ENCODE results near the gene HOXA6.

Gene HOXA6

DNA sequence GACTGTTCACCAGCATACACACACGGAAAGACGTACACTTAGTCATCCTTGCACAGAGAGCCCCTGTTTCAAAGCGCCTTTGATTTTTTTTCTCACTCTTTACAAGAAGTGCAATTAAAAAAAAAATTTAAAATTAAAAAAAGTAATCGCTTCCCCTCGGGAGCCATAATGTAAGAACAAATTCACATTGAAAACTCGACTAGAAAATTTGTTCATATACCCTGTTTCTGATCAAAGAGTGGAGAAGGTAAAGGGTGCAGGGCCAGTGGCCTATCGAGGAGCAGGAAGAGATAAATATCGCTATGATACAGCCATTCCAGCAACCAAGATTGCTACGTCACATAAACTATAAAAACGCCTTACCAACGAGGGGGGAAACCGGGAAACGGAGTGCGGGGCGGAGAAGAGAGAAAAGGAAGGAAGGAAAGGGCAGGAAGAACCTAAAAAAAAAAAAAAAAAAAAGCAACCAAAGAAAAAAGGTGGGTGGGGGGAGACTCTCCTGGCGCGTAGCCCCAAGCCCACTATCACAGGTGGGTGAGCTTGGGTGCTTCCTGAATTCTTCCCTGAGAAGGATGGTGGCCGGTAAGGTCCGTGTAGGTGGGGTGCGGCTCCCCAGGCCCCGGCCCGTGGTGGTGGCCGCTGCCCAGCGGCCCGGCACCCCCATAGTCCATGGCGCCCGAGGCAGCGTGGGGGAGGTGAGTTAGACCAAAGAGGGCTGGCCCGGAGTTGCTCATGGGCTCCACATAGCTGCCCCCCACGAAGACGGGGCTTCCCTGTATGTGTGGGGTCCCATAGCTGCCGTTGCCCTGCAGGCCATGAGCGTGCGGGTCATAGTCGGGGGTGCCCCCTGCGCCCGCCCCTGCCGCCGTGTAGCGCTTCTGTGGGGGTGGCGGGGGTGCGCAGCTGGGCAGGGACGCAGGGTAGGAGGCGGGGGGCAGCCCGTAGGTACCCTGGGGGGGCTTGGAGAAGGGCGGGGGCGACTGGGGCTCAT lies 39.9 kb downstream of the HOXA6 start:
- no peak for DNase-seq

DNA sequence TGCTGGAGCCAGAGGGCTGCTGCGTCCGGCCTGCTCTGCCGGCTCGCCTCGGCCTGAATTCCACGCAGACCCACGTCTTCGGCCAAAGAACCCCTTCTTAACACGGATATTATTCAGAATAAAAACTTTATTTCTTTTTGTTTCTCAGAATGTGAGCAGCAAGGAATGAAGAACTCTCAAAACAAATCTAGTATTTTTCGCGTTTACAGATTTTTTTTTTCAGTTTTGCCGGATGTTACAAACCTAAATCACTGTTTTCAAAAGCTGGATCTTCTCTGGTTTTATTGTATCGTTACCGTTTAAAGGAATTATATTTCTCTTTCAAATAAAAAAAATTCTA lies 40.7 kb downstream of the HOXA6 start:
- DNase-seq: no peak

DNA sequence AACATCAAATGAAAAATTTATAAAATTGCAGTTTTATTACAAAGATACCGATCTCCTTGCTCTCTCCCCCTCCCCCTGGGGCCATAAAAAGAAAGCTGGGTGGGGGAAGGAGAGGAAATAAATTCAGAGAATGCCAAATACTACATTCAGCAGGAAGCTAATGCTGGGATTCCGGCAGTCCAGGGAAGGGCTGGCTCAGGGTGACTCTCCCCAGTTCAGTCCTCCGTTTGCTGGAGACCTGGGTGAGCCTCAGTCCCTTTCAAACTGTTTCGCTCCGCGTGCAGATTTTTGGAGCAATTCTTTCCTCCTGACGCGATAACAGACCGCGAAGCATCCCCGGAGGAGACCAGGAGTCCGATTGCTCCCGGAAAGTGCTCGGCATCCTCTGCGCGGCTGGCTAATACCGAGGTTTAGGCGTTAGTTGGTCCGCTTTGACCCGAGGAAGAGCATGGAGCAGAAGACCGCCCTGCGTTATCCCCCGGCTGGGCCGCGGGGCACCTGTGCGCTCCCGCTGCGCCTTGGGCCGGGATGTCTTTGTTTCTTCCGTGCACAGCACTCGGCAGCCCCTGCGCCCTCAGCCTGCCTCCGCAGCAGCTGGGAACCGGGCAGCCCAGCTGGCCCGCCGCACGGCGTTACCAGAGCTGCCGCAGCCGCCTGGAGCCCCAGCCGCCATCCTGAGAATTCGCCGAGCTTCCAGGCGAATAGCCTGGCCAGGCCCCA lies 41.2 kb downstream of the HOXA6 start:
- no peak for DNase-seq

DNA sequence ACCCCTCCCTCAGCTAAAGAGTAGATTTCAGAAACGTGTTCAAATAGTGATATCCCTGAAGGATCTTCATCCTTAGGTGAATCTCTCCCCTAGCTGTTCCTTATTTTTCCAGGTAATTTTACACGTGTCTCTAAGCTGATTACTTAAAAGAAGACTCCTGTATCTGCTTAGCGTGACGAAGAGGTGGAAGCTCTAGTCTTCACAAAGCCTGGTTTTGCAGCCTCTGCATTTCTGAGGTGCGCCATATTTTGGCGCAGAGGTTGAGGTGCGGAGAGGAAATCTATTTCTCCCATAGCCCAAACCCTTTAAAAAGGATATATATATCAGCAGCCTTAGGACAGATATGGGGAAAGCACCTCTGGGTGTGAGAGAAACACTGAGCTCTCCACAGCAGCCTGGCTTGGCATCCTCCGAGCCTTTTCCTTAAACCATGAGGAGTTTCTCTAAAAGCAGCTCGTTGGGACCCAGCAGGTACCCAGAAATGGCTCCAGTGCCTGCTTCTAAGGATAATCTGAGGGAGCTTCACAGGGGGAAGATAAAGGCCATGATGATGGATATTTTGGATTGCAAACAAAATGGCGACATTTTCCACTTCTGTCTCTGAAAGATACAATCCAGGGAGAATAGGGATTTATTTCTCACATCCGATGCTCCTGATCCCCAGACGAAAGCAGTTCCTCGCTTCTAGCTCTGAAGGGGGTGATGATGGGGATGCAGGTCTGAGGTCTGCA lies 42.1 kb downstream of the HOXA6 start:
- no peak for DNase-seq

DNA sequence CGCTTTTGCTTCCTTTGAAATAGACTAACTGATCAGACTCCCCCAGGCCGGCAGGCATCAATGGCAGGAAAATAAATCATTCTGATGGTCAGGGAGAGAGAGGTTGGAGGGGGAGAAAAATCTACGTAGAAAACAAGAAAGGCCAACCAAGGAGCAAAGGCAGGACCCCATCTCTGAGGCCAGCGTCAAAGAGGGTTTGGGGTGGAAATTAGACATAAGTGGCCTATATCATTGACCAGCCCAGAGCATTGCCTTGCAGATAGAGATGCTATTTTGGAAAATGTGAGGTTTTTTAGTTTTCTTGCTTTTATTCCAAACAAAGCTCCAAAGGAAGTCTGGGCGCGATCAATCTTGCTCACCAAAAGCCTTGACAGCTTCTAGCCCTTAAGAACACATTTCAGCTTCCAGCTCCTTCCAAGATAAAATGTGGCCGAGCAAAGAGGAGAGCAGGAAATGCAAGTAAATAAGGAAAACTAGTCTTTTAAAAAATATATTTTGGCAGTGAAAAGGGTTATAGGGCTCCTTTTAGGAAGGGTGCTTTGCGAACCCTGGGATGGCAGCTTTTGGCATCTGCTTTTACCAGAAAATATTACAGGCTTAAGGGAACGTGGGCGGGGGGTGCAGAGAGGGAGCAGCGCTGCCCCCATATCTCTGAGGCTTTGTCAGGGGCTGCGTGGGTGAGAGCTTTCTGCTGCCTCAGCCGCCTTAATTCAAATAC lies 43.1 kb downstream of the HOXA6 start:
- DNase-seq: no peak

DNA sequence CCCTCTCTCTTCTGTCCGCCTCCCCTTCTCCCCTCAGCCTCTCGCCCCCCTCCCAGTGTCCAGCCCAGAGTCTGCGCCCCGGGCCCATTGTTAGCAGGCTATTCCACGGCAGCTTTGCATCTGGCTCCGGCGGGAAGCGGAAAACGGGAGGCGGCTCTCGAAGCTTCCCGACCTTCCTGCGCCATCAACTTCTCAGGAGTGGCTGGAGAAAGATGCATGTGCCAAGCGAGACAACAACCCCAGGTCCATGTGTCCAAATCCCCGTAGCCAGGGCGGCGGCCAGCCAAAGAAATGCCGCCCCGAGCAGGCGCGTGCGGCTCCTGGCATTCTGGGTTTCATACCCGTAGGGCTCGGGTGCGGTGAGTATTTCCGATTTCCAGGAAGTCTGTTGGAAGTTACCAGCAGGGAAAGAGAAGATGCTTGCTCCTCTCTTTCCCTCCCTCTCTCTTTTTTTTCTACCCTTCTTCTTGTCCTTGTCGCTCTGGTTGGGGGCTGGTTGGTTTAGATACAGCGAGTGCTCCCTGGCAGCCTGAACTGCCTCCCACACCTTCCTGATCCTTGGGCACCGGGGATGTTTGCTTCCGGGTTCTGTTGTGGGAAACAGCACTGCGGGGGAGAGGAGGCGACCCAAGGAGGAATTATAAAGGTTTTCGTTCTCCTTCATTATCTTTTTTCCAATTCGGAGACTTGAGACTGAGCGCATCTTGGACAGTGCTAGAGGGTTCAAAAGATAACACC lies 43.9 kb downstream of the HOXA6 start:
- no peak for DNase-seq

DNA sequence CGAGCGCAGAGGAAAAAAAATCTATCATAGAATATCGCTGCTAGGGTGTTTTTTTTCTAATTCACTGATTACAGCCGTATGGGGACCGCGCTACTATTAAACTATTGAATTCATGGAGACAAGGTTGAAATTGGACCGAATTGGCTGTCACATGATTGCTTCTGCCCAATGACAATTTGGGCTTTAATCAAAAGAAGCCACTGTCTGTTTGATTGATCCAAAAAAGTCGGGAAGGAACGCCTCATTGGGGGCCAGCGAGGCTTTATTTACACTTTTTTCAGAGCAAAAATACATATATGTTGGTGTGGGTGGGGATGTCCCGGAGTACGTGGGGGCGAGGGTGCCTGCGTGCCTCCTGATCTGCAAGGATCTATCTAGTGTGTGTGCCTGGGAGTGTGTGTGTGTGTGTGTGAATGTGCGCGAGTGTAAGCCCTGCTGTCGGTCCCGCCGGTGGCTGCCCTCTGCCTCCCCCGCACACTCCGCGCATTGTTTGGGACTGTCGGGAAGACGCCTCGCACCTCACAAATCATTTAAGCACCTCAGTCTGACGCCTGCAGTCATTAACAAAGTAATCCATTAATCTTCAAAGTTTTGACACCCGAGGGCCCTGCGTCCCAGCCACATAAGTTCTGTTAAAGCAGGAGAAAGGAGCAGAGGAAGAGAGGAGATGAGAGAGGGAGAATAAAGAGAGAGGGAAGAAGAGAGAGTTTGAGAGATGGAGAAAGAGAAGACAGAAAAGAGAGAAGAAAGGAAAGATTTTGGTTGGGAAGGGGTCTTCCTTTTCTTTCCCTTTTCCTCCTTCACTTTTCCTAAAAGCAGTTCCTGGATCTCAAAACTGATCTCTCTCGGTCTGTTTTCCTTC lies 44.8 kb downstream of the HOXA6 start, which contains the start of gene HOXA2:
TSS of gene HOXA2 (minus strand) at position 103 of the 862 bp plus-strand sequence. CDS start 183 bp downstream, outside the sequence.
- DNase-seq: peak in 1 of 2 experiments; percentile 4

DNA sequence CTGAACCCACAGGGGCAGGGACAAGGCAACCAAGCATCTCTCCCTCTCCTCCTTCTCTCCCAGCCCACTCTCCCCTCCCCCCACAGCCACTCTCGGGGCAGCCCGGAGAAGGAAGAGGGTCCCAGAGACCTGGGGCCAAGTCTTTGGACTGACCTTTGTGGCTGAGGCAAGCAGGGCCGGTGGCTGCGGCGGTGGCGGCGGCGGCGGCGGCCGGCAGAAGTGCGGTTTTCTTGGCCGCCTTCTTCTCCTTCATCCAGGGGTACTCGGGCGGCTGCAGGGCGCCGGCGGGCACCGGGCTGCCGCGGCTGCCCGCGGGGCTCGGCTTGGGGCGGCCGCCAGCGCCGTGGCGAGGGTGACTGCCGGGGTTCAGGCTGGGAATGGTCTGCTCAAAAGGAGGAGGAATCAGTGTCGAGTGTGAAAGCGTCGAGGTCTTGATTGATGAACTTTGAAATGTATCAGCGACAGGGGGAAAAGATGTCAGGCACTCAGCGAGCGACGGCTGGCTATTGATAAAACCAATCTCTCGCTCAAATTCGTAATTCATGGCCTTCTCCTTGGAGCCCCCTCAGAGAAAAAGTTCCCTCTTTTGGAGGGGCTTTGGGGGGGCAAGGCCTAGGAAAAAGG lies 45.5 kb downstream of the HOXA6 start:
- DNase-seq: no peak

DNA sequence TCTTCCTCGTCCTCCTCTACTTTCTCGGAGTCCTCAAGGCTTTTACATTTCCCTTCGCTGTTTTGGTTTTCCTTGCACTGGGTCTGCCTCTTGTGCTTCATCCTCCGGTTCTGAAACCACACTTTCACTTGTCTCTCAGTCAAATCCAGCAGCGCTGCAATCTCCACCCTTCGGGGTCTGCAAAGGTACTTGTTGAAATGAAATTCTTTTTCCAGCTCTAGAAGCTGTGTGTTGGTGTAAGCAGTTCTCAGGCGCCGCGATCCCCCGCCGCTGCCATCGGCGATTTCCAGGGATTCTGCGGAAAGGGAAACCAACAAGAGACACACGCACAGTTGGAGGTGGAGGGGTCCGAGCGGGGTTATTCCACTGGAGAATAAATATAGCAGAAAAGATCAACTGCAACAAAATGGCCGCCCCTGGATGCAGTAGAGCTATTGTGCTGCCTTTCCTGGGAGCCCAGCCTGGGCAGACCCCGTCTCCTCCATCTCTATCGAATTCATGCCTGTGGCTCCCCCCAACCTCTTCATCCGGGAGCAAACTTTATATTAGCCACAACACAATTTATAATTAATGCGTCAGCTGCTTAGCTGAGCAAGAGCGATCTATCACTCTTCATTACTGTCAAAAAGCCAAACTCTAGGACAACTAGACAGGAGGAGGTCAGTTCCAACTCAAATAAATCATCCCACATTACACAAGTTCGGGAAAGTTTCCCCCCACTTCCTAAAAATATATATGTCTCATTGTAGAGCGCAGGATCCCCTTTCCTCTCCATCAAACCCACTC lies 46.2 kb downstream of the HOXA6 start:
- no peak for DNase-seq

DNA sequence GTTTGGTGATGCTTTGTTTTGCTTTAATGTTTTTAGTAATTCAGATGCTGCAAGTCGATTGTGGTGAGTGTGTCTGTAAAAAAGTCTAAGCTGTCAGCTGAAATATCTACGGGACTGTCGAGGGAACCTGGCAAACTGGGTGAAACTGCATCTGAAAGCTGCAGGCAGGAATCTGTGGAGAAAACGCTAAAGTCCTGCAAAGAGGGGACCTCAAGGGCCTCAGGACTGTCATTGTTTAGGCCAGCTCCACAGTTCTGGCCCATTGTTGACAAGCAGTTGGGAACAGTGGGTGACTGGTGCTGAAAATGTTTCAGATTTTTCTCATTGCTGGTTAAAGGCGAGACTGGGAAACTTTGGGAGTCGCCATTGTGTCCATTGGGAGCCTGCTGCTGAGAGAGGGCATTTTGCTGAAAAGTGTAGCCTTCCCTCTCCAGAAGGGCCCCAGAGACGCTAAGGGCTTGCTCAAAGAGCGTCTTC lies 46.8 kb downstream of the HOXA6 start:
- DNase-seq: no peak

DNA sequence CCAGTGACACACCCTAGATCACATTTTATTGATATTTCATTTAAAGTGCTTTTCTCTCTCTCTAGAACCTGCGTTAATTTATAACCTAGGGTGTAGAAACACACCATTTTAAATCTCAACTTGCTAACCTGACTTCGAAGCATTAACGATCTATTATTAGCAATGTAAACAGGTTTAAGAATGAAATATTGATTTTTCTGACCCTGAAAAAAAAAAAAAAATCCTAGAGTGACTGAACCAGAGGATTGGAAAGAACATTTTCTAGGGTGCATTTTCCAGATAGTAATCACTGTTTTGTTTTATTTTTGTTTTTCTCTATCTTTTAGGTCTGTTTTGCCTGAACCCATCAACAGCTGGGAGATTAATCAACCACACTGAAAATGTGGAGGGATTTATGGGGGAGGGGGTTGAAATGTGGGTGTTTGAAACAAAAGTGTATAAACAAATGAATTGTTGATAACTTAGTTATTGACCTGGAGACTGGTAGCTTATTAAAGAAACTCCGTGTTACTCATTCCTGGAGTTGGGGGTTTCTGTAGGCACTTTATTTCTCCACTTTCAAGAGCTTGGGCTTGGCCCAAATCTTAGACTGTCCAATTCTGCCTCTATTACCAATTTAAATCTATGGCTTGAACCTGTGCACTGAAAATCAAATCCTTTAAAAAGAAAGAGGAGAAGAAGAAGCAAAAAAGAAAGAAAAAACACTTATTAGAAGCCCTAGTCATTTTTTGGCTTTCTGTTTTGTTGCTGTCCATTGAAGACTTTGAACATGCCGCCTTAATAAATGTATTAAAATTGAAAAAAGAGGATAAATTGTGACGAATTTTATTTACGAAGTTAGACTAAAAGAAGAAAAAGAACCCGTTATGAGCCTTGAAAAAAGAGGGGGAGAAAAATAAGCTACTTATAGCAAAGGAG lies 47.9 kb downstream of the HOXA6 start:
- DNase-seq: no peak

DNA sequence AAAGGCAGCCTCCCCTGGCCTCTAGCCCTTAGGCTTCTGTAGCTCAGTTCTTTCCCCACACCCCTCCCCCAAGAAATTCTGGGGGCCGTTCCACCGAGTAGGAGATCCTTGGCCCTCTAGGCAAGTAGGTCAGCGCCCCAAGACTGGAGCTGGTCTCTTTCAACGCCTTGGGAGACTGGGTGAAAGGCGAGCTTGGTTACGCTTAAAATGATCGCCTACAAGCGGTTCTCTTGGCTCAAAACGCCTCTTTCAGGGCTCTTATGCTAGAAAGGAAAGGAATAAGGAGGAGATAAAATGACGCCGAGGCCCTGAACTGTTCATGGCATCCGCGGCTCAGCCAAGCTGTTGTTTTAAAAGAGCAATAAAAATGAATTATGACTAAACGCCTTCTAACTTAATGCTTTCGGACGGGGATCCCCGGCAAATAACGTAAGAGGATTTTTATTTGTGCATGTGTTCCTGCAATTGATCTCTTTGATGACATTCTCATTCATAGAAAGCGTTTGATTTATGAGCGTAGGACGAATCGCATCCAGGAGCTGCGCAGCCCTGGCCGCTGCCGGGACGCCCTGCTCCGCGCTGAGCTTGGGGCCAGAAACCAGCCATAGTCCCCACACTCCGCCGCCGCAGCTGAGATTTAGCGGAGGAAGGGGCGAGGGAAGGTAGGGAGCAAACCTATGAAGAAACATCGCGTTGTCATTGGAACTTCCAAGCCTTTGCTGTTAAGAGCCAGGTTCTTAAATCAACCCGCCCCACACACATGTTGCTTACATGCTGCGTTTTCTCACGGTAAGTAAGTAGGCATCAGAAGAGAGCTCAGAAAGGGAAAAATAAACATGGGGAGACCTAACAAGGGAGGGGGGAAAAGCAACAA lies 48.8 kb downstream of the HOXA6 start:
- DNase-seq: no peak

DNA sequence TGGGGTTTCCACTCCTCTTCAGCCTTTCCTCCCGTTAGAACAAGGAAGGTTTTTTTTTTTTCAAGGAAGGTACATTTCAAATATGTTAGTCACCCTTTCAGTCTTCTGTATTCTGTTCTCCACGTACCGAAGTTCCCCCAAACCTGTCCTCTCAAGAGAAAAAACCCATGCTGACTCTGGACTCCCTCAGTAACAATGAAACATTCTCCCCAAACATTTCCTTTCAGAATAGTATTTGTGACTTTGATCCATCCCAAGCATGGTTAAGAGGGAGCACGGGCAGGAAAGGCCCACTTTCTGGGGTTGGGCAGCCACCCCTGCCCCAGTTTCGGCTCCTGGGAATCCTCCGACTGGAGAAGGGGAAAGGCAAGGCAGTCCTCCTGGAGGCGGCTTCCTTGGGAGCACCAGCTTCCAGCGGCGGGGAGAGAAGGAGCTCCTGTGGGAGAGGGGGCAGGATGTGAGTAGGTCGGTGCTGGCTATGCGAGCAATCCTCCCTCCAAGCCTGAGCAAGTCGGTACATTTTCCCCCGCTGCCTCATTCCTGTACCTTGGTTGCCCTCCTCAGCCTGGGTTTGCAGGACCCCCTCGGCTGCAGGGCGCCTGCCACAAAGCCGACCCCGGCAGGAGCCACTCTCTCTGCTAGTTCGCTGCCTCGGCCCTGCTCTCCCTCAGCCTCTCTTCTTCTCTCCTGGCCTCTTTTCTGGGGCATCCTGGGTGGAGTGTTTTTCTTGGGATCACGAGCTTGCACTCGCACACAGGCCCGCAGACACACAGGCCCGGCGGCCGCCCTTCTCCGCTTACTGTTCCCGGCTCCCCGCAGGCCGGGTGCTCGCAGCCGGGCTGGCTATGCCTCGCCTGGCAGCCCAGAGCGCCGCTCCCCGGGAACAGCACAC lies 49.6 kb downstream of the HOXA6 start:
- DNase-seq: no peak

DNA sequence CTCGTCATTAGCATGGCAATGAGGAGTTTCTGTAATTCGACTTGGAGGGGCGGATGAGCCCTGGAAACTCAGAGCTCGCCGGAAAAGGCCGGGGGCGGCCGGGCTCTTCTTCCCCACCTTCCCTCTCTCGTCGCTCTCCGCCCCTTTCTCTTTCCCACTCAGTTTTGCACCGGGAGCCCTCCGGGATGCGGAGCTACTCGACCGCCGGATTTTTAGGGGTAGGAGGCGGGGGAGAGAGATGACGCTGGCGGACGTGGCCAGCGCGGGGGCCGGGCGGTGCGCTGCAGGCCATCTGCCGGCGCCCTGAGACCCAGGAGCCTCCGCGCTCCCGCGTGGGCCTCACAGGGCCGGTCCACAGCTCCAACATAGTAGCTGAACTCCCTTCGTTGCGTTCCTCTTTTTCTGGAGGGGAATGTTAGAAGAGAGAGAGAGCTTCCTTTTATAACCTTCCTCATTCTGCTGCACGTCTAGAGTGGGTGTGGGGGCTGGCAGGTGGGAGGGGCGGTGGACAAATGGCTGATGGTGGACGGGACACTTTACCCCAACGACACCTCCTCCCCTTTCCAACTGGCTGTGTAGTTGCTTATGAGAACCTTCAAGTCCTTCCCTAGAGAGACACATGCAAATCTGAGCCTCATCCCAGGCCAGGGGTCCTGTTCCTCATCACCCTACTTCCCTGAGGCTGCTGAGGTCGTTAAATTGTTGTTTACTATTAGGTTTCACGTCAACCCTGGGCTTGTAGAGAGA lies 50.6 kb downstream of the HOXA6 start:
- DNase-seq: peak; percentile 6 to 12

Measured in activated CD4-positive, alpha-beta T cell treated with anti-CD3 and anti-CD28 coated beads, Interleukin-2, amount 50 U/mL, for 48 hours (primary cell).